COR-L47 (cell line): Measurements from ENCODE around the gene SAFB.
"Not testable (repeated sequence)": the region's sequence is repeated elsewhere in the genome, so short reads cannot be mapped to it uniquely, and the experiment has no call there.

Source experiments
- DNase-seq: peaks from one replicate; lab custom pipeline; 2025; lab: John Stamatoyannopoulos, UW

The SAFB gene

GRCh38 chr19:5595129-5595528 is 27.8 kb upstream of the SAFB start:
- no peak for DNase-seq

GRCh38 chr19:5595745-5596144 is 27.1 kb upstream of the SAFB start:
- no peak for DNase-seq

GRCh38 chr19:5600797-5601196 is 22.1 kb upstream of the SAFB start:
- no peak for DNase-seq

GRCh38 chr19:5603626-5604025 is 19.3 kb upstream of the SAFB start:
- no peak for DNase-seq

GRCh38 chr19:5605362-5605761 is 17.5 kb upstream of the SAFB start:
- no peak for DNase-seq

GRCh38 chr19:5607318-5608275 is 15.3 kb upstream of the SAFB start:
- DNase-seq = no peak

GRCh38 chr19:5608291-5608690 is 14.6 kb upstream of the SAFB start:
- no peak for DNase-seq

GRCh38 chr19:5608766-5609165 is 14.1 kb upstream of the SAFB start:
- not testable (repeated sequence) for DNase-seq

- DNase-seq = no peak
These were observed 12.9 kb upstream of the SAFB start for GRCh38 chr19:5609881-5610448.

GRCh38 chr19:5612891-5613865 is 9.7 kb upstream of the SAFB start:
- DNase-seq = no peak

- DNase-seq = no peak
These were observed 7.0 kb upstream of the SAFB start for GRCh38 chr19:5615756-5616327.

- DNase-seq = no peak
These were observed 5.8 kb upstream of the SAFB start for GRCh38 chr19:5617080-5617479.

- DNase-seq = no peak
These were observed 4.3 kb upstream of the SAFB start for GRCh38 chr19:5618591-5618990.

GRCh38 chr19:5619946-5620345 is 2.9 kb upstream of the SAFB start:
- no peak for DNase-seq

GRCh38 chr19:5621311-5621944 is 1.5 kb upstream of the SAFB start:
- no peak for DNase-seq

- DNase-seq = no peak
These were observed 878 bp upstream of the SAFB start for GRCh38 chr19:5621945-5622464.

GRCh38 chr19:5623397-5624017 is 624 bp downstream of the SAFB start:
- no peak for DNase-seq

- DNase-seq = no peak
These were observed 1.3 kb downstream of the SAFB start for GRCh38 chr19:5624018-5624663.

GRCh38 chr19:5624741-5625278 is 1.9 kb downstream of the SAFB start:
- DNase-seq = no peak

- no peak for DNase-seq
These were observed 2.8 kb downstream of the SAFB start for GRCh38 chr19:5625641-5626040.
